GM18861 (cell line): Measurements from ENCODE around the gene GPRC5C.

Source experiments
- ATAC-seq: cut with Tn5 transposase; IDR thresholded peaks from one replicate; pipeline ENCODE4 v1.9.1; 2021; ENCODE audit not compliant: unreplicated experiment

GPRC5C gene

DNA sequence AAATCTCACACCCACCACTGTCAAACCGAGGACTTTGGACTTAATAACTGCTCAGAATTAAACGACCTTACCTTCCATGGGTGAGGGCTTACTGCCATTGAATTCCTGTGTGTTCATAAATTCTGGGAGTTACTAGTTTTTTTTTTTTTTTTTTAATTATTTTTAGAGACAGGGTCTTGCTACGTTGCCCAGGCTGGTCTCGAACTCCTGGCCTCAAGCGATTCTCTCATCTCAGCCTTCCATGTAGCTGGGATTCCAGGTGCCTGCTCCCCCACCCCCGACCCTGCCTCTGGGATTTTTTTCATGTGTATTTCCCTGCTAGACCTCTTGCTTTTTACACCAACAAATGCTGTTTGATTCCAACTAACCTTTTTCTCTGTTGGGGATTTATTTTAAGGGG is 19.7 kb downstream of the GPRC5C start:
- no peak for ATAC-seq

- ATAC-seq = no peak
Observed at GRCh38 chr17:74452033-74452840, 20.3 kb downstream of the GPRC5C start.

GRCh38 chr17:74452841-74453661 is 21.2 kb downstream of the GPRC5C start:
- no peak for ATAC-seq

- ATAC-seq = peak; percentile 11
Observed at GRCh38 chr17:74453665-74454196, 21.8 kb downstream of the GPRC5C start.

DNA sequence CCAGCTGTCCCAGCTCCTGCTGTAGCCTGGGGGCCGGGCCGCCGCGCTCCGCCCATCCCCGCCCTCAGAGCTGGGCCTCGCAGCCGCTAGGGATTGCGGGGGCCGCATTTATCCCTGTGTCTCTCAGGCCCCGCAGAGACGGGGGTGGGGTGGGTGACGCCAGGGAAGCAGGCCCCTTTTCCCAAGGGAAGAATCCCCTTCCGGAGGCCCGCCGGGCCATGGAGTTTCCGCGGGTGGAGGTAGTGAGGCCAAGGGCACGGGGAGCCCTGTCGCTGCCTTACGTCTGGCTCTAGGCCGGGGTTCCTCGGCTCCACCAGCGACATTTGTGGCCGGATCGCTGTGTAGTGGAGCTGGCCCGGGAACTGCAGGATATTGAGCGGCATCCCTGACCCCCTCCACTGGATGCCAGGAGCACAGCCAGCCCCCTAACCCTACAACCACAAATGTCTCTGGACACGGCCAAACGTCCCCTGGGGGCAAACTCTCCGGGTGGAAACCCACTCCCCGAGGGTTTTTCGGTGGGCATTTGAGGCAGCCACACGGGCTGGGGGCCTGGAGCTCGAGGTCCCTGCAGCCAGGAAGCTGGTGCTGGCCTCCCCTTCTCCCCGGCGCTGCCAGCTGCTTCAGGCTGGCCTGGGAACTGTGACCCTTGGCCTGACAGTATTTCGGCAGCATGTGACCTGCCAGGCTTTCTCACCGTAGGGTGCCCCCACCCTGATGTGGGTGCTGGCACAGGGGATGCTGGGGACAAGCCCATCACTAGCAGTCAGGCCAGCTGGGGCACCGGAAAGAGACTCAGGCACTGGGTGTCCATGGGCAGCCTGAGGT is 22.5 kb downstream of the GPRC5C start:
- peak; percentile 71 for ATAC-seq

- no peak for ATAC-seq
Observed at GRCh38 chr17:74455025-74455545, 23.2 kb downstream of the GPRC5C start.

GRCh38 chr17:74455821-74456220 is 23.9 kb downstream of the GPRC5C start:
- ATAC-seq = no peak

DNA sequence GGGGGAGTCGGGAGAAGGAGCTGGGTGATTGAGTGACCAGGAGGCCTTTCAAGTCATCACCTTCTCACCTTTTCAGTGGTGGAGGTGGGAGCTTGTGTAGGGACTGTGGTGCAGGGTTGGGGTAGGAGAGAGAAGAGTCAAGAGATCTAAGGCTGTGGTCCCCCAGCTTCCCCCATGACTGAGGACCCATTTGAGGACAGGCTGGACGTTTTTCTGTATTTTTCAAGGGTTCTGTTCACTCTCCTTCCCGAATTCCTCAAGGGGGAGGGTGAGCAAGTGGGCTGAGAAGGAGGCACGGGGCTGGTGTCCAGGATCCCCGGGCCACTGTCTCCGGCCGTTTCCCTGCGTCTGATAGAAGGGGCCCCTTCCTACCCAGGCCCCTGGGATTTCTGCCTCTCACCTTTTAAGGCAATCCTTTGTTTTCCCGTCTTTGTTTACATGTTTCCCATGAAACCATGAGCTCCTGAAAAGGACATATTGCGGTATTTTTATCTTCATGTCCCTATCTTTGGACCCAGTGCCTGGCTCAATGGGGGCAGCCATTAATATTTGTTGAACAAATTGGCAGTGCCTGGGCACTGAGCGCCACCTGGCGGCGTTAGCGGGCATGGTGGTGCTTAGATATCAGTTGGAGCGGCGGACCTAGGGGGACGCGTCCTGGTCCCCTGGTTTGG is 25.4 kb downstream of the GPRC5C start:
- ATAC-seq = no peak

- no peak for ATAC-seq
Observed at GRCh38 chr17:74457820-74458166, 25.9 kb downstream of the GPRC5C start.

DNA sequence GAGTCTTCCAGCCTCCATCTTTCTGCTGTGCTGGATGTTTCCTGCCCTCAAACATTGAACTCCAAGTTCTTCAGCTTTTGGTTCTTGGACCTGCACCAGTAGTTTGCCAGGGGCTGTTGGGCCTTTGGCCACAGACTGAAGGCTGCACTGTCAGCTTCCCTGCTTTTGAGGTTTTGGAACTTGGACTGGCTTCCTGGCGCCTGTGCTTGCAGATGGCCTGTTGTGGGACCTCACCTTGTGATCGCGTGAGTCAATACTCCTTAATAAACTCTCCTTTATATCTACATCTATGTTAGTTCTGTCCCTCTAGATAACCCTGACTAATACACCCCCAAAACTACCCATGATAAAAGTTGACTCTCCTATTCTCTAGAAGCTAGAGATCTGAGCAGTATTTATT is 26.9 kb downstream of the GPRC5C start:
- no peak for ATAC-seq

GRCh38 chr17:74459622-74460021 is 27.7 kb downstream of the GPRC5C start:
- ATAC-seq = no peak

GRCh38 chr17:74460241-74460640 is 28.4 kb downstream of the GPRC5C start:
- ATAC-seq = no peak

DNA sequence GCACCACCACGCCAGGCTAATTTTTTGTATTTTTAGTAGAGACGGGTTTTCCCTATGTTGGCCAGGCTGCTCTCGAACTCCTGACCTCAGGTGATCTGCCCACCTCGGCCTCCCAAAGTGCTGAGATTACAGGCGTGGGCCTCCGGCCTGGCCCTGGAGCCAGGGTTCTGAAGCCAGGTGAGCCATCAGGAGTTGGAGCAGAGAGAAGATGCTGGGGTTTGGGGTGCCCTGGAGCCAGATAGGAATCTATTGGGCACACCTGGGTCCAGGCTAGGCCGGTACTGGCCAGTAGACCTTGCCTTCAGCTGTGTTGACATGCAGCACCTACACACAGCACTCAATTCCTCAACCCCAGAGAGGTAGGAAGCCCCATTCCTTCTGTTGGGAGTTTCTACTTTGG is 29.1 kb downstream of the GPRC5C start:
- ATAC-seq = no peak

GRCh38 chr17:74461611-74462010 is 29.7 kb downstream of the GPRC5C start:
- ATAC-seq = no peak

- ATAC-seq = no peak
Observed at GRCh38 chr17:74464730-74465377, 33.0 kb downstream of the GPRC5C start.

DNA sequence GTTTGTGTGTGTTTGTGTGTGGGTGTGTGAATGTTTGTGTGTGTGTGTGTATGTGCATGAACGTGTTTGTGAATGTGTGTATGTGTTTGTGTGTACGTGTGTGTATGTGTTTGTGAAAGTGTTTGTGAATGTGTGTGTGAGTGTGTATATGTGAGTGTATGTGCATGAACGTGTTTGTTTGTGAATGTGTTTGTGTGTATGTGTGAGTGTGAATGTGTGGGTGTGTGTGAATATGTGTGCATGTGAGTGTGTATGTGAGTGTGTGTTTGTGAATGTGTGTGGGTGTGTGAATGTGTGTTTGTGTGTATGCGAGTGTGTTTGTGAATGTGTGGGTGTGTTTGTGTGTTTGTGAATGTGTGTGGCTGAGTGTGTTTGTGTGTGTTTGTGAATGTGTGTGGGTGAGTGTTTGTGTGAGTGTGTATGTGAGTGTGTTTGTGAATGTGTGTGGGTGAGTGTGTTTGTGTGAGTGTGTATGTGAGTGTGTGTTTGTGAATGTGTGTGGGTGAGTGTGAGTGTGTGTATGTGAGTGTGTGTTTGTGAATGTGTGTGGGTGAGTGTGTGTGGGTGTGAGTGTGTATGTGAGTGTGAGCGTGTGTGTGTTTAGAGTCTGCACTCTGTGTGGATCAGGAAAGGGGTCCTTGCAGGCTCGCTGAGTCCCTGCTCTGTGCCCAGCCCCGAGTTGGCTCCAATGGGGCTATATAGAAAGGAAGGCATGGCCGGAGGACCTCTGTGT is 33.7 kb downstream of the GPRC5C start:
- ATAC-seq = no peak

GRCh38 chr17:74466111-74466827 is 34.4 kb downstream of the GPRC5C start, which contains the start of gene CD300A:
Gene CD300A, plus strand, starts transcription at chr17:74466634. Its CDS starts 70 bp downstream, at chr17:74466704.
- ATAC-seq = no peak

DNA sequence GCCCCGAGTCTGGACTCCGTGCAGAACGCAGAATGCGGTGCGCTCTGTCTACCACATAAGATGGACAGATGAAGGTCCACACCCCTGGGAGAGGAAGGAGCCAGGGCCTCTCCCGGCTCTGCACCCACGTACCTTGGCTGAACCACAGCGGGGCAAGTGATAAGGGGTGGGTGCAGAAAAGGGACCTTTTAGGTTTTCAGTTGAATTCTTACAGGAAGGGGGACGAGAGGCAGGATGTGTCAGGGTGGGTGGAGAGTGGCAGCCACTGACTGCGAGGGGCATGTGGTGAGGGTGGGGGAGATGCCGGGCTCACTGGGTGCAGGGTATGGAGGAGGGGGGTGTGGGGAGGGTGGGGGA is 34.9 kb downstream of the GPRC5C start:
- no peak for ATAC-seq
